Fibroblast of lung (primary cell): ENCODE data around the gene SEC14L2. TPM values are rescaled to one million over a fixed set of nuclear protein-coding genes. Genes with fewer than 3 reads are reported as not detected.
A peak's percentile ranks its signal among the peaks of the same experiment; 100 is the strongest.
"Not testable (repeated sequence)": the region's sequence is repeated elsewhere in the genome, so short reads cannot be mapped to it uniquely, and the experiment has no call there.

Experiments used
- DNase-seq, 2 donors: peaks; one replicate each; pipeline versions ENCODE4 v3.0.0 to v3.0.0-alpha.2; 2010; ENCODE audit warnings: low read depth in 2 of 2
- H2AFZ ChIP-seq: 2 replicates; pipeline ENCODE4 v1.5.1; 2012; ENCODE audit warnings: low read length, control low read depth, inconsistent platforms
- H3K27ac ChIP-seq: 2 replicates; pipeline ENCODE4 v1.5.1; 2011; ENCODE audit warnings: low read length, control low read depth; ENCODE audit not compliant: insufficient read depth
- H3K27me3 ChIP-seq: 2 replicates; pipeline ENCODE4 v1.5.1; 2011; ENCODE audit warnings: mild to moderate bottlenecking, low read length; ENCODE audit not compliant: control insufficient read depth, insufficient read depth
- H3K36me3 ChIP-seq: 2 replicates; pipeline ENCODE4 v1.5.1; 2011; ENCODE audit warnings: low read length; ENCODE audit not compliant: control insufficient read depth, insufficient read depth
- H3K4me1 ChIP-seq: 2 replicates; pipeline ENCODE4 v1.5.1; 2011; ENCODE audit warnings: low read length; ENCODE audit not compliant: control insufficient read depth, insufficient read depth; ENCODE audit errors: extremely low read depth
- H3K4me2 ChIP-seq: 2 replicates; pipeline ENCODE4 v1.5.1; 2011; ENCODE audit warnings: low read length, control low read depth; ENCODE audit not compliant: insufficient read depth; ENCODE audit errors: extremely low read depth
- H3K4me3 ChIP-seq, 4 experiments: fragments of 200-600 bp in 1 of 4; sonication (generic) in 1 of 4; replicated peaks in 1 of 4; 2 replicates each; pipeline ENCODE4 v1.5.1; 2011 to 2016; ENCODE audit warnings: low read length in 4 of 4, low read depth in 3 of 4, mild to moderate bottlenecking in 3 of 4, control low read depth in 2 of 4, inconsistent platforms in 1 of 4, mixed read lengths in 1 of 4; ENCODE audit not compliant: insufficient read depth in 1 of 4; ENCODE audit errors: control extremely low read depth in 1 of 4
- H3K79me2 ChIP-seq: 2 replicates; pipeline ENCODE4 v1.5.1; 2012; ENCODE audit warnings: mild to moderate bottlenecking, low read length, inconsistent platforms; ENCODE audit not compliant: control insufficient read depth, insufficient read depth
- H3K9ac ChIP-seq: 2 replicates; pipeline ENCODE4 v1.5.1; 2011; ENCODE audit warnings: mild to moderate bottlenecking, low read length, control low read depth; ENCODE audit not compliant: insufficient read depth
- H3K9me3 ChIP-seq: 2 replicates; pipeline ENCODE4 v1.5.1; 2012; ENCODE audit warnings: low read depth, low read length; ENCODE audit not compliant: control insufficient read depth, insufficient read depth
- H4K20me1 ChIP-seq: 2 replicates; pipeline ENCODE4 v1.5.1; 2011; ENCODE audit warnings: low read length; ENCODE audit not compliant: control insufficient read depth, insufficient read depth; ENCODE audit errors: extremely low read depth
- CTCF ChIP-seq, 2 donors: IDR thresholded peaks in 1 of 2; conservative IDR thresholded peaks in 1 of 2; 1 replicate in 1 of 2; 2 replicates in 1 of 2; pipeline ENCODE4 v1.5.1; 2011 to 2012; ENCODE audit warnings: low read length in 2 of 2, control low read depth in 1 of 2, inconsistent platforms in 1 of 2, low read depth in 1 of 2, mild to moderate bottlenecking in 1 of 2
- EZH2 ChIP-seq: IDR thresholded peaks from 2 replicates; pipeline ENCODE4 v1.5.1; 2012; ENCODE audit warnings: low read length, control low read depth, mild to moderate bottlenecking; ENCODE audit errors: missing control alignments
- polyA plus RNA-seq, 2 donors: library from polyadenylated mRNA; depleted of rRNA in 1 of 2; stranded (reverse) in 1 of 2; unstranded in 1 of 2; fragments of >200 nt; gene quantifications; 2 replicates each; pipeline ENCODE4 v1.2.1, GENCODE V29; 2011 to 2012; ENCODE audit warnings: missing spikeins in 1 of 2
- total RNA-seq: library from RNA; depleted of rRNA; stranded (reverse); fragments of >200 nt; gene quantifications from 2 replicates; pipeline ENCODE4 v1.2.1, GENCODE V29; 2014

Gene SEC14L2
- total and polyA plus RNA-seq, 2 donors (not counting 1 experiment from before 2014, with no cell fraction given) = 5.8 to 10.2 TPM

- no peak overlapping the region for H3K4me3 ChIP-seq
- no peak overlapping the region for H3K27ac ChIP-seq
- H3K4me2 ChIP-seq = no peak overlapping the region
- no peaks in the 10 kb centered on the region for H4K20me1 ChIP-seq
- H3K27me3 ChIP-seq = no peaks in the 10 kb centered on the region
- no peaks in the 10 kb centered on the region for H3K9me3 ChIP-seq
- H2AFZ ChIP-seq = no peak overlapping the region
- peaks cover 6% of the 10 kb centered on the region for H3K36me3 ChIP-seq
- no peak for TF ChIP-seq EZH2
- H3K4me1 ChIP-seq = peaks cover 11% of the 10 kb centered on the region
- no peak overlapping the region for H3K9ac ChIP-seq
- H3K79me2 ChIP-seq = peaks cover 22% of the 10 kb centered on the region
- DNase-seq = peak in 1 of 2 donors; percentile 25
Measured at GRCh38 chr22:30402028-30402765, 5.4 kb downstream of the SEC14L2 start.

DNA sequence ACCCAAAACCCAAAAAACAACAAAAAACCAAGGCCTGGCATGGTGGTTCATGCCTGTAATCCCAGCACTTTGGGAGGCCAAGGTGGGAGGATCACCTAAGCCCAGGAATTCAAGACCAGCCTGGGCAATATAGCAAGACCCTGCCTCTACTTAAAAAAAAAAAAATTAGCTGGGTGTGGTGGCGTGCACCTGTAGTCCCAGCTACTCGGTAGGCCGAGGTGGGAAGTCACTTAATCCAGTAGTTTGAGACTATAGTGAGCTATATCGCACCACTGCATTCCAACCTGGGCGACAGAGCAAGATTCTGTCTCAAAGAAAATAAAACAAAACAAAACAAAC lies 5.9 kb downstream of the SEC14L2 start:
- not testable (repeated sequence) for H4K20me1 ChIP-seq, H3K27me3 ChIP-seq, H3K9me3 ChIP-seq, H3K27ac ChIP-seq, H3K4me3 ChIP-seq, H3K4me2 ChIP-seq, H3K9ac ChIP-seq, DNase-seq, H3K36me3 ChIP-seq, H2AFZ ChIP-seq
- peaks cover 19% of the 10 kb centered on the region for H3K79me2 ChIP-seq
- H3K4me1 ChIP-seq = peaks cover 11% of the 10 kb centered on the region

DNA sequence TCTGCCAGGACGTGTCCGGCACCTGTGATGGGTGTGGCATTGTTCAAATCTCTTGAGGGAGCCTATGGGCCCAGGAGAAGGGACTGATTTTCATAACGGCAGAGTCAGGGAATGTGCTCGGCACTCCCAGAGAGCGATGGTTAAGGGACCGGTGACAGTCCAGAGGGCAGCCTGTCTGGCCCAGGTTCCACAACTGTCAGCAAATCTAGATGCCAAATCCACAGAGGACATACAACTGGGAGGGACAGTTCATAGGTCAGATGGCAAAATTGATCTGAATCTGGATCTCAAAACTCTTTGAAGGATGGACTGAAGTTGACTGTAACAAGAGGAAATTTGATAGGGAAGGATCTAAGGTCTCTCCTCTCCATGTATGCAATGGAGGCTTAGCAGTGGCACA lies 7.5 kb downstream of the SEC14L2 start:
- no peak overlapping the region for H3K27ac ChIP-seq
- no peaks in the 10 kb centered on the region for H4K20me1 ChIP-seq
- H2AFZ ChIP-seq = no peak overlapping the region
- DNase-seq = no peak
- H3K79me2 ChIP-seq = peaks cover 6% of the 10 kb centered on the region
- H3K9ac ChIP-seq = no peak overlapping the region
- H3K4me3 ChIP-seq = no peak overlapping the region
- peaks cover 9% of the 10 kb centered on the region for H3K36me3 ChIP-seq
- H3K27me3 ChIP-seq = no peaks in the 10 kb centered on the region
- TF ChIP-seq EZH2 = no peak
- TF ChIP-seq CTCF (conservative IDR thresholded peaks at IDR 0.05 in 1 of 2, IDR thresholded peaks at IDR 0.05 in 1 of 2; ENCODE audit: low read depth in 1 of 2, low read length in 2 of 2) = no peak
- no peaks in the 10 kb centered on the region for H3K9me3 ChIP-seq
- H3K4me2 ChIP-seq = no peak overlapping the region
- peaks cover 2% of the 10 kb centered on the region for H3K4me1 ChIP-seq

DNA sequence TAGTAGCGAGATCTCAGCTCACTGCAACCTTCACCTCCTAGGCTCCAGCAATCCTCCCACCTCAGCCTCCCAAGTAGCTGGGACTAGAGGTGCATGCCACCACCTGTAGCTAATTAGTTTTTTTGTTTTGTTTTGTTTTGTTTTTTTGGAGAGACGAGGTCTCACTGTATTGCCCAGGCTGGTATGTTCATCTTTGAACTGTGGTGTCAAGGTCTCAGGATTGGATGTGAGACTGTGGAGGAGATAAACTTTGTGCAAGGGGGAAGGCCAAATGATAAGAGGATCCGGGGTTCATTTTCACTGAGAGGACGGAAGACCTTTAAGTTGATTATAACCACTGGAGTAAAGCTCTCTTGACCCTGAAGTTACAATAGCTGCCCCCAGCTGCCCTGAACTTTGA lies 8.9 kb downstream of the SEC14L2 start:
- no peak overlapping the region for H3K4me3 ChIP-seq
- H3K4me1 ChIP-seq = peaks cover 2% of the 10 kb centered on the region
- H3K4me2 ChIP-seq = no peak overlapping the region
- no peaks in the 10 kb centered on the region for H3K9me3 ChIP-seq
- H3K36me3 ChIP-seq = peaks cover 14% of the 10 kb centered on the region
- H3K79me2 ChIP-seq = no peaks in the 10 kb centered on the region
- TF ChIP-seq EZH2 (no peak), CTCF (conservative IDR thresholded peaks at IDR 0.05 in 1 of 2, IDR thresholded peaks at IDR 0.05 in 1 of 2; ENCODE audit: low read depth in 1 of 2, low read length in 2 of 2) (no peak)
- no peaks in the 10 kb centered on the region for H3K27me3 ChIP-seq
- H3K9ac ChIP-seq = no peak overlapping the region
- no peak for DNase-seq
- no peak overlapping the region for H3K27ac ChIP-seq
- no peak overlapping the region for H2AFZ ChIP-seq
- no peaks in the 10 kb centered on the region for H4K20me1 ChIP-seq
